Measurements from ENCODE around the gene IGSF21. TPM values are rescaled to one million over a fixed set of nuclear protein-coding genes. Genes with fewer than 3 reads are reported as not detected.

Gene IGSF21
- total and polyA plus RNA-seq, 2 donors (not counting 1 experiment from before 2014, with no cell fraction given) = not detected

DNA sequence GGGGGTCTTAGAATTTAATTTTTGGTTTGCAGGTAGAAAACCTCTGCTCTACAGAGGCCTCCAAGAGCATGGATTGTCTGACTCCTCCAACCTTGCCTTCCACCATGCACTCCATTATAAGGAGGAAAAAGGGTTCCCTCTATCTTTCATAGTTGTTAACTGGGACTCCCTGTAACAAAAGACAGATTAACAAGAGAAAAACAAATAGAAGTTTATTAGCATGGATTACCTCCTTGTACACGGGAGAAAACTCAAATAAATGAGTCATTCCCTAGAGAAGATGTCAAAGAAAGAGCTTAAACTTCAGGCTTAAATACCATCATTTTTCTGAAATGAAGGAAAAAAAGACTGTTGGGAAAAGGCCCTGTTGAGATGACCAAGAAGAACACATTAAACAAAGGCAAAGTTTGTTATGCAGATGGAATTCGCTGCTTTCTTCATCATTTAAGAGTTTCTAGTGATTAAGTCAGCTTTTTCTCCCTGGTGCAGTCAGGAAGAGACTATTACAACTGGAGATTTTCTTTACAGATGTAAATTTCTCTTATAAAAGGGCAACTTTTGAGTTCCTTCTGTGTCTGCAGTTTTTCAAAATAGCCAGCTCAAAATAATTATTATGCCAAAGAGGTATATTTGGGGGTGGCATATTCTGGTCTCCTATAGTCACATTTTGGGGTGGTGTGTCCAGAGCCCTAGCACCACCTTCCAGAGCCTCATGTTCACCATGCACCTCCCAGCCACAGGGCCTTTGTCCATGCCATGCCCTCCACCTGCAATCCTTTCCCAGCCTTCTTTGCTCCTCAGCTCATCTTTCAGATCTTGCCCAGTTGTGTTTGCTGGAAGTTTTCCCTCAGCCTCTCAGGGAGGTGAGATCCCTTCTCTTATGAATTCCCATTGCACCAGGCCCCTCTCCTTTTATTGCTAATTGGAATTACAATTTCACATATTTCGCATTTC, 310.0 kb downstream of the IGSF21 start:
- DNase-seq (no peak), ATAC-seq (ENCODE audit: low read depth) (no peak)
- Histone ChIP-seq H3K4me3 (ENCODE audit: control extremely low read depth in 1 of 5, extremely low read depth in 1 of 5, insufficient read depth in 1 of 5, low read depth in 2 of 5, low read length in 4 of 5) (no peak overlapping the region), H3K27me3 (replicated peaks in 1 of 4; ENCODE audit: control extremely low read depth in 1 of 4, control insufficient read depth in 3 of 4, insufficient read depth in 4 of 4, low read length in 3 of 4) (no peaks in the 10 kb centered on the region), H3K4me2 (replicated peaks; ENCODE audit: low read depth, low read length, poor library complexity, severe bottlenecking) (no peak overlapping the region), H3K9me3 (ENCODE audit: control extremely low read depth in 1 of 3, control insufficient read depth in 2 of 3, insufficient read depth in 1 of 3, low read length in 2 of 3) (peaks cover 0 to 4% (median 0%) of the 10 kb centered on the region in 3 donors), H3K4me1 (ENCODE audit: control insufficient read depth in 2 of 2, insufficient read depth in 2 of 2, low read length in 2 of 2) (no peaks in the 10 kb centered on the region), H2AFZ (ENCODE audit: insufficient read depth, low read depth, low read length, poor library complexity, severe bottlenecking) (no peak overlapping the region), H3K79me2 (ENCODE audit: control insufficient read depth, insufficient read depth, low read length) (no peaks in the 10 kb centered on the region), H4K20me1 (ENCODE audit: control insufficient read depth, insufficient read depth, low read length, poor library complexity, severe bottlenecking) (no peaks in the 10 kb centered on the region), H3K36me3 (replicated peaks in 1 of 2; ENCODE audit: control extremely low read depth in 1 of 2, control insufficient read depth in 1 of 2, extremely low read depth in 1 of 2, insufficient read depth in 2 of 2, low read length in 1 of 2) (no peaks in the 10 kb centered on the region), H3K27ac (ENCODE audit: low read length in 2 of 2) (no peak overlapping the region), H3K9ac (ENCODE audit: low read length) (no peak overlapping the region)
- intact Hi-C loops (cut with micrococcal nuclease) = no loop called here
- WGBS (ENCODE audit: insufficient coverage) = no CpG with 5 or more reads among the region's 3 CpGs
- no peak overlapping the region for H3K27ac Mint-ChIP-seq
- CTCF ChIA-PET = no interaction called here
- POLR2A ChIA-PET = no interaction called here
- TF ChIP-seq, protein P1, sequence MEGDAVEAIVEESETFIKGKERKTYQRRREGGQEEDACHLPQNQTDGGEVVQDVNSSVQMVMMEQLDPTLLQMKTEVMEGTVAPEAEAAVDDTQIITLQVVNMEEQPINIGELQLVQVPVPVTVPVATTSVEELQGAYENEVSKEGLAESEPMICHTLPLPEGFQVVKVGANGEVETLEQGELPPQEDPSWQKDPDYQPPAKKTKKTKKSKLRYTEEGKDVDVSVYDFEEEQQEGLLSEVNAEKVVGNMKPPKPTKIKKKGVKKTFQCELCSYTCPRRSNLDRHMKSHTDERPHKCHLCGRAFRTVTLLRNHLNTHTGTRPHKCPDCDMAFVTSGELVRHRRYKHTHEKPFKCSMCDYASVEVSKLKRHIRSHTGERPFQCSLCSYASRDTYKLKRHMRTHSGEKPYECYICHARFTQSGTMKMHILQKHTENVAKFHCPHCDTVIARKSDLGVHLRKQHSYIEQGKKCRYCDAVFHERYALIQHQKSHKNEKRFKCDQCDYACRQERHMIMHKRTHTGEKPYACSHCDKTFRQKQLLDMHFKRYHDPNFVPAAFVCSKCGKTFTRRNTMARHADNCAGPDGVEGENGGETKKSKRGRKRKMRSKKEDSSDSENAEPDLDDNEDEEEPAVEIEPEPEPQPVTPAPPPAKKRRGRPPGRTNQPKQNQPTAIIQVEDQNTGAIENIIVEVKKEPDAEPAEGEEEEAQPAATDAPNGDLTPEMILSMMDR (IDR thresholded peaks at IDR 0.05) = no peak
- TF ChIP-seq EZH2 (IDR thresholded peaks at IDR 0.05; ENCODE audit: borderline replicate concordance, insufficient read depth, low read depth, low read length, poor library complexity, severe bottlenecking) = no peak
- H3K27me3 Mint-ChIP-seq = peaks cover 20% of the 10 kb centered on the region
- H3K9me3 Mint-ChIP-seq (ENCODE audit: insufficient read depth) = no peaks in the 10 kb centered on the region
- no peaks in the 10 kb centered on the region for H3K4me1 Mint-ChIP-seq
- H3K4me3 Mint-ChIP-seq = no peak overlapping the region
